H1 (cell line): ENCODE data around the gene FOXN4.

Experiments used
- CHD2 ChIP-seq: IDR thresholded peaks from 2 replicates; pipeline ENCODE4 v1.6.1; 2012; ENCODE audit warnings: low read length, improper control_type of control experiment
- GTF2F1 ChIP-seq: IDR thresholded peaks from 2 replicates; pipeline ENCODE4 v1.6.1; 2012; ENCODE audit warnings: low read depth, low read length, improper control_type of control experiment, borderline replicate concordance
- POLR2A ChIP-seq, 2 experiments: IDR thresholded peaks; 1 replicate in 1 of 2; 2 replicates in 1 of 2; pipeline ENCODE4 v1.6.1; 2011; ENCODE audit warnings: low read depth in 2 of 2, low read length in 2 of 2, mild to moderate bottlenecking in 2 of 2; ENCODE audit errors: control extremely low read depth in 1 of 2
- RFX5 ChIP-seq: IDR thresholded peaks from 2 replicates; pipeline ENCODE4 v1.6.1; 2011; ENCODE audit warnings: low read depth, low read length, improper control_type of control experiment, borderline replicate concordance
- SIX5 ChIP-seq: IDR thresholded peaks from 2 replicates; pipeline ENCODE4 v1.6.1; 2011; ENCODE audit warnings: mild to moderate bottlenecking, low read depth, low read length
- TAF1 ChIP-seq: IDR thresholded peaks from 2 replicates; pipeline ENCODE4 v1.6.1; 2011; ENCODE audit warnings: mild to moderate bottlenecking, low read depth, low read length
- TF ChIP-seq, protein P1 (sequence below), 3 experiments: IDR thresholded peaks; 1 replicate in 2 of 3; 2 replicates in 1 of 3; pipeline versions ENCODE4 v1.5.1 to v1.6.1; 2011; ENCODE audit warnings: low read length in 3 of 3, mild to moderate bottlenecking in 3 of 3, inconsistent platforms in 2 of 3, low read depth in 1 of 3, moderate library complexity in 1 of 3; ENCODE audit not compliant: insufficient read depth in 1 of 3; ENCODE audit errors: control extremely low read depth in 1 of 3

DNA sequence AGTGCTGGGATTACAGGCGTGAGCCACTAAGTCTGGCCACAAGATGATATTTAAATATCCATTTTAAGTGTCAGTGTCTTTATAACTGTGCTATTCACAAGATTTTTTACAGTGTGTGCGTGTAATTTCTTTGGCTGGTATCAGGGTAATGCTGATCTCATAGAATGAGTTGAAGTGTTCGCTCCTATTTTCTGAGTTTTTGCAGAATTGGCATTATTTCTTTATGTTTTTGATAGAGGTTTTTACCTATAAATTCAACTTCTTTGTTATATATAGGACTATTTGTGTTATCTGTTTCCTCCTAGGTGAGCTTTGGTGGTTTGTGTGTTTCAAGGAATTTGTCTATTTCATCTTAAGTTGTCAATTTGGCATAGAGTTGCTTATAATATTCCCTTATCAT lies 45.6 kb downstream of the FOXN4 start:
- TF ChIP-seq, protein P1, sequence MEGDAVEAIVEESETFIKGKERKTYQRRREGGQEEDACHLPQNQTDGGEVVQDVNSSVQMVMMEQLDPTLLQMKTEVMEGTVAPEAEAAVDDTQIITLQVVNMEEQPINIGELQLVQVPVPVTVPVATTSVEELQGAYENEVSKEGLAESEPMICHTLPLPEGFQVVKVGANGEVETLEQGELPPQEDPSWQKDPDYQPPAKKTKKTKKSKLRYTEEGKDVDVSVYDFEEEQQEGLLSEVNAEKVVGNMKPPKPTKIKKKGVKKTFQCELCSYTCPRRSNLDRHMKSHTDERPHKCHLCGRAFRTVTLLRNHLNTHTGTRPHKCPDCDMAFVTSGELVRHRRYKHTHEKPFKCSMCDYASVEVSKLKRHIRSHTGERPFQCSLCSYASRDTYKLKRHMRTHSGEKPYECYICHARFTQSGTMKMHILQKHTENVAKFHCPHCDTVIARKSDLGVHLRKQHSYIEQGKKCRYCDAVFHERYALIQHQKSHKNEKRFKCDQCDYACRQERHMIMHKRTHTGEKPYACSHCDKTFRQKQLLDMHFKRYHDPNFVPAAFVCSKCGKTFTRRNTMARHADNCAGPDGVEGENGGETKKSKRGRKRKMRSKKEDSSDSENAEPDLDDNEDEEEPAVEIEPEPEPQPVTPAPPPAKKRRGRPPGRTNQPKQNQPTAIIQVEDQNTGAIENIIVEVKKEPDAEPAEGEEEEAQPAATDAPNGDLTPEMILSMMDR (IDR thresholded peaks at IDR 0.05; ENCODE audit: control extremely low read depth in 1 of 3, insufficient read depth in 1 of 3, low read depth in 1 of 3, low read length in 3 of 3): no peak
- TF ChIP-seq POLR2A (IDR thresholded peaks at IDR 0.05; ENCODE audit: control extremely low read depth in 1 of 2, low read depth in 2 of 2, low read length in 2 of 2) (no peak), CHD2 (no peak), GTF2F1 (no peak), TAF1 (no peak), SIX5 (no peak), RFX5 (no peak)
